GM19438 (cell line): ENCODE measurements around the gene TMTC1.

Experiments used
- ATAC-seq: cut with Tn5 transposase; IDR thresholded peaks from one replicate; pipeline ENCODE4 v1.9.1; 2021; ENCODE audit warnings: low read depth; ENCODE audit not compliant: unreplicated experiment

The TMTC1 gene

GRCh38 chr12:29781705-29782266, 2.0 kb downstream of the TMTC1 start:
- ATAC-seq, result peak; percentile 30

GRCh38 chr12:29781188-29781587, 2.6 kb downstream of the TMTC1 start:
- ATAC-seq, result no peak

- no peak for ATAC-seq
These were observed 3.7 kb downstream of the TMTC1 start for GRCh38 chr12:29780084-29780483.

GRCh38 chr12:29778531-29778930, 5.2 kb downstream of the TMTC1 start:
- ATAC-seq, result no peak

- no peak for ATAC-seq
These were observed 10.7 kb downstream of the TMTC1 start for GRCh38 chr12:29773076-29773475.

GRCh38 chr12:29771786-29772185, 12.0 kb downstream of the TMTC1 start:
- ATAC-seq, result no peak

GRCh38 chr12:29771165-29771564, 12.6 kb downstream of the TMTC1 start:
- ATAC-seq, result no peak

GRCh38 chr12:29769162-29769858, 14.4 kb downstream of the TMTC1 start:
- no peak for ATAC-seq

GRCh38 chr12:29768372-29768771, 15.4 kb downstream of the TMTC1 start:
- ATAC-seq, result no peak

GRCh38 chr12:29763301-29763683, 20.4 kb downstream of the TMTC1 start:
- no peak for ATAC-seq

- no peak for ATAC-seq
These were observed 21.0 kb downstream of the TMTC1 start for GRCh38 chr12:29762637-29763300.

- ATAC-seq, result no peak
These were observed 23.8 kb downstream of the TMTC1 start for GRCh38 chr12:29759950-29760349.

GRCh38 chr12:29756741-29757390, 26.9 kb downstream of the TMTC1 start:
- no peak for ATAC-seq

GRCh38 chr12:29754235-29755189, 29.2 kb downstream of the TMTC1 start:
- no peak for ATAC-seq

- no peak for ATAC-seq
These were observed 31.6 kb downstream of the TMTC1 start for GRCh38 chr12:29752121-29752520.

GRCh38 chr12:29751676-29752075, 32.1 kb downstream of the TMTC1 start:
- no peak for ATAC-seq

- no peak for ATAC-seq
These were observed 32.9 kb downstream of the TMTC1 start for GRCh38 chr12:29750928-29751220.

- peak; percentile 87 for ATAC-seq
These were observed 33.4 kb downstream of the TMTC1 start for GRCh38 chr12:29750131-29750927.

- ATAC-seq, result no peak
These were observed 39.4 kb downstream of the TMTC1 start for GRCh38 chr12:29744365-29744764.

GRCh38 chr12:29743801-29744200, 39.9 kb downstream of the TMTC1 start:
- no peak for ATAC-seq
